HG03196 (cell line): Measurements from ENCODE around the gene GANC.
"Not testable (repeated sequence)": the region's sequence is repeated elsewhere in the genome, so short reads cannot be mapped to it uniquely, and the experiment has no call there.

ENCODE experiments used
- ATAC-seq: cut with Tn5 transposase; IDR thresholded peaks from one replicate; pipeline ENCODE4 v1.9.1; 2021; ENCODE audit not compliant: unreplicated experiment

GANC gene

GRCh38 chr15:42272939-42273899, at the start of gene GANC, which contains the start of gene TMEM87A:
GANC (plus strand) TSS chr15:42273201; CDS start chr15:42274482, 1,281 bp downstream.
TMEM87A (minus strand) TSS chr15:42273433; CDS start chr15:42273398, 35 bp downstream.
- peak; percentile 88 for ATAC-seq

- ATAC-seq = no peak
Observed at GRCh38 chr15:42226648-42227047, 46.4 kb upstream of the GANC start.

DNA sequence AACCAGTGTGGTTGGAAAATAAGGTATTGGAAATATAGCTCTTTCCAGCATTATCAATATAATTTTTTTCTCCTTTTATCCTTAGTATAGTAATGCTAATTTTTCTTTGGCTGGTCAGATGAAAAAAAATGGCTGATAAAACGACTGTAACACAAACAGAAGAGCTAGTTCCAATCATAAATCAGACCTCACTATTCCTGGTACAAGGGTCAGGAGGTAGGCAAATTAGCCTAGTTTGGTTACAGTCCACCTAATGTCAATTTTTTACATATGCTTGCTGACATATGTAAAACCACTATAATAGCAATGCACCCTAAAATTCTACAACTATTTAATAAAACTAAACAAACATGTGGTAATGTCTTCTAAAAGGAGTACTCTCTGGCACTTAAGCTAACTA, 45.0 kb upstream of the GANC start:
- ATAC-seq = no peak

DNA sequence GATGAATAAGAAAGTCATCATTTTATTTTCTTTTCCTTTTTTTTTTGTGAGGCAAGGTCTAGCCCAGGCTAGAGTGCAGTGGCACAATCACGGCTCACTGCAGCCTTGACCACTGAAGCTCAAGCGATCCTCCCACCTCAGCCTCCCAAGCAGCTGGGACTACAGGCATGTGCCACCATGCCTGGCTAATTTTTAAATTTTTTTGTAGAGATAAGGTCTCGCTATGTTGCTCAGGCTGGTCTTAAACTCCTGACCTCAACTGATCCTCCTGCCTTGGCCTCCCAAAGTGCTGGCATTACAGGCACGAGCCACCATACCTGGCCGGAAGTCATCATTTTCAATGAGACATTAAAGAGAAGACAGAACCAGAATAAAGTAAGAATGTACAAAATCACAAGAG, 44.0 kb upstream of the GANC start:
- ATAC-seq = not testable (repeated sequence)

GRCh38 chr15:42231088-42231487, 41.9 kb upstream of the GANC start:
- no peak for ATAC-seq

GRCh38 chr15:42232606-42233005, 40.4 kb upstream of the GANC start:
- ATAC-seq = no peak

DNA sequence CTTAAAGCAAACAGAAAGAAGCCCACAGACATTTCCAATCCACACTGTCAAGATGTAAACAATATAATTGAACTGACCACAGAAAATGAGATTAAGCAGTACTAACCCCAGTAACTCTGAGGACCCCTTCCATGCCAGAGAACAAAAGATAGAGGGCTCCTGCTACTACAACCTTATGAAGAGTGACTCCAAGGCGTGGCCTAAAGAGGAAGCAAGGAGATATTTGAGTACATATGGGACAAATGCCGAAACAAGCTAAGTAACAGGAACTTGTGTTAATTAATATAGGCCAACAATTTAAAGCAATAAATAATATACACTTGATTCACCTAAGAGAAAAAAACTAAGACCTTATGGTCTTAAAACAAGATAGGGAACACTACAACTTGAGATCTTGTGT, 39.9 kb upstream of the GANC start:
- ATAC-seq = no peak

- no peak for ATAC-seq
Observed at GRCh38 chr15:42239528-42240182, 33.3 kb upstream of the GANC start.

DNA sequence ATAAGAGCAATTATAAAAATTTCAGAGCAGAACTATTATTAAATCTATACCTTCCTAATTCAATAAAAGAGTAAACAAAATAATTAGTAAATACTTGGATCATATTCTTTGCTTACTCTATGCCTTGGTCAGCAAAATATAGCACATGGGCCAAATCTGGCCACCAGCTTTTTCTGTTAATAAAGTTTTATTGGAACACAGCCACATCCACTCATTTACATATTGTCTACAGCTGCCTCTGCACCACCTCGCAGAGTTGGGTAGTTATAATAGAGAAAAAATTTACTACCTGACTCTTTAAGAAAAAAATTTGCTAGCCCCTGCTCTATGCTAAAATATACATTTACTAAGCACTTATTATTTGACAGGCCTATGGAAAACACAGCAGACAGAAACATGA, 32.2 kb upstream of the GANC start:
- no peak for ATAC-seq

DNA sequence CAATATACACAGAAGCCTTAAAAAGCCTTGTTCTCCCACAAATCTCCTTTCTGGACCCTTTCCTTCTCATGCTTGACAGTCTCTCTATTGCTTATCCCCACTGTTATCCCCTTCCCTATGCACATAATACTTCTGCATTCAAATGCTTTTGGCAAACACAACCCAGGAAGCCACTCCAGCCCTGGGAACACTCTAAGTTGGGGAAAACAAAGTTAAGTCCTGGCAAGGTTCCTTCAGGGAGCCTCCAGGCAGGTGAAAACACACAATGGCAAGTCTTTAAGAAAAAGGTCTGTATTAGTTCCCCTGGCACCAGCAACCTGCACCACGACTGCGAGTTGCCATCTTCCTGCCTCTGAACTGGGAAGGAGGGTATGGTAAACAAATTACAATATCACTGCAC, 19.7 kb upstream of the GANC start:
- ATAC-seq = no peak

- no peak for ATAC-seq
Observed at GRCh38 chr15:42264795-42265194, 8.2 kb upstream of the GANC start.

- ATAC-seq = no peak
Observed at GRCh38 chr15:42267286-42267685, 5.7 kb upstream of the GANC start.

- ATAC-seq = no peak
Observed at GRCh38 chr15:42270551-42270950, 2.5 kb upstream of the GANC start.

GRCh38 chr15:42270996-42271395, 2.0 kb upstream of the GANC start:
- ATAC-seq = no peak

DNA sequence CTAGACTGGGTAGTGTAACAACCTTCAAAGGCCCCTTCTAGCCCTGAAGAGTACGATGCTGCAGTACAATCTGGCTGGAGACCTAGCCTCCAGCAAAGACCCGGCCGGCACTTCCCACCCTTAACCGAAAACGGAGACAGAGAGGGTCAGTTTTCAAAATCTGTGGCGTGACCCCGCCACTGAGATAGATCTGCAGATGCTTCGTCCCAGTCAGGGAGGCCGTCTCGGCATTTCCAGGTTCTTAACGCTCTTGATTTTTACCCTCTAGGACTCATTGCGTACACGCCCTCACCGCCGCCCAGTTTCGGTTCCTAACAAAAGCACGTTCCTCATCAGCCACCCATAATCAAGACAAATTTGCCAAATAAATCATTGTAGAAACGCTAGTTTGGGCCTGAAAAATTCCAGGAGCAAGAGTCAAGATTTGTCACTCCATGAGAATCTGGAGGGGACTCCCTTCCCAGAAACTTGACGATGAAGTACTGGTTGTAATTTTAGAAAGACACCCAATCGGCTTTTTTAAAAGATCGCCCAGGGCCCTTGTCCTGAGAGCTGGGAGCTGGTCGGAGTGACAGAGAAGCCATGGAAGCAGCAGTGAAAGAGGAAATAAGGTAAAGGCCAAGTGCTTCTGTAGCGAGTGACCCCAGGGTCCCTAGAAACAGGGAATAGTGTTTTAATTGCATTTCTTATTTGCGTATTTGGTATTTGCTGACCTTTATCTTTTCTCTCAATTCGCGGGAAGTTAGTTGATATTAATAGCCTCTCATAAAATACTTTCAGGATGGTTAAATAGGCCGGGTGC, 1.1 kb downstream of the GANC start:
- peak; percentile 20 for ATAC-seq

- no peak for ATAC-seq
Observed at GRCh38 chr15:42274702-42274989, 1.6 kb downstream of the GANC start.

DNA sequence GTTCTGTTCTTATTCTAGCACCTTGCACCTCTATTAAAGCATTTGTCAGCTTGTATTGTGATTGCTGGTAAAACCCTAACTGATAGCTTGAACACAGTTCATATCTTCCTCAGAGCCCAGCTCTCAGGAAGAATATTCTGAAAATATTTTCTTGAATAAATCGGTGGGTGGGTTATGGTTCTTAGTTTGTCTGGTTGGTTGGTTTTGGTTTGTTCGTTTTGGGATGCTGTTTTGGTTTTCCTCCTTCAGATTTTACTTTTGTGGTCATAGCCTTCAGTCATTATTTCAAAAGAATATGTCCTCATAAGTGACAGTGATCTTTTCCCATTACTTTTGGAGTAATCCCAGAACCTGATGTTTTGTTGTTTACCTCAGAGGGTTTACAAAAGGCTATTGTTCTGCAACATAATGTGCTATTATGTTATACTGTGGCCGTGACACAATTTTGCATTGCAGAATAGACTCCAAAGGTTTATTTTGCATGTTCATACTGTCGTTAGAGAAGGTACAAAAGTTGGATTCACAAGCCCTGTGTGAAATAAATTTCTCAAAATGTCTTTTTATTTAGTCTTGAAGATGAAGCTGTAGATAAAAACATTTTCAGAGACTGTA, 2.9 kb downstream of the GANC start:
- ATAC-seq = no peak

- ATAC-seq = no peak
Observed at GRCh38 chr15:42276762-42277161, 3.8 kb downstream of the GANC start.

GRCh38 chr15:42279234-42279723, 6.3 kb downstream of the GANC start:
- ATAC-seq = no peak

DNA sequence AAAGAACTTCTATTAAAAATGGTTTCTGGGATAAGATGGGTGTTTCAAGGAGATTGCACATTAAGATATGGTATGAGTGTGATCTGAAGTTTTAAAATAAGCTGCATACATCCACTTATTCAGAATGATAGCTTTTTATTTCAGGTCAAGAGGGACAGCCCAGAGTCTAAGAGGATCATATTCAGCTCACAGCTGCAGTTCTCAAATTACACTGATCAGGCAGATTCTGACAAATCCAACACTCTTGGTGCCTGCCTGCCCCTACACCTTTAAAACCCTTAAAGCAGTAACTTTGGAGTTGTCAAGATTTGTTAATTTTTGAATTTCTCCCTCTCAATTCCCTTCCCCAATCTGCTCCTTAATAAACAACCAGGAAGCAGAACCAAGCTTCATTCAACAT, 9.3 kb downstream of the GANC start:
- no peak for ATAC-seq

DNA sequence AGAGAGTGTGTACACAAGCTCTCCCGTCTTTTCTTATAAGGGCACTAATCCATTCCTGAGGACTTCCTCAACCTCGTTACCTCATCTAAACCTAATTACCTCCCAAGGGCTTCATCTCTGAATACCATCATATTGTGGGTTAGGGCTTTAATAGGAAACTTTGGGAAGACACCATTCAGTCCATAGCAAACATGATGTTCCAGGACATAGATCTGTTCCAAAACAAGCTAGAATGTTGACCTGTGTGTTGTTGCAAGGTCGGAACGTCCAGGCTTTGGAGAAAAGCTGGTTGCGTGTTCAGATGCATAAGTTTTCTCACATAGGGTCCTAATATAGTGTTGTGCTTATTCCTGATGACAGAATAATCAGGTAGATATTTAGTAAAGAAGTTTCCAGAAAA, 9.9 kb downstream of the GANC start:
- no peak for ATAC-seq
